Liver (tissue), 9 donors: ENCODE data around the gene TMEM145. TPM values are rescaled to one million over a fixed set of nuclear protein-coding genes. Genes with fewer than 3 reads are reported as not detected.

Source experiments
- DNase-seq: peaks from one replicate; pipeline ENCODE4 v3.0.0-alpha.2; 2017; ENCODE audit warnings: low spot score
- H3K27ac ChIP-seq, 2 donors: one replicate each; pipeline ENCODE4 v1.7.0; 2013; ENCODE audit warnings: inconsistent platforms in 2 of 2, low read length in 2 of 2, control low read depth in 1 of 2, low read depth in 1 of 2, mild to moderate bottlenecking in 1 of 2
- H3K27me3 ChIP-seq, 4 donors: one replicate each; pipeline versions ENCODE4 v1.6.1 to v1.7.0; 2013; ENCODE audit warnings: low read length in 3 of 4, inconsistent platforms in 1 of 4, mild to moderate bottlenecking in 1 of 4, moderate library complexity in 1 of 4; ENCODE audit not compliant: control insufficient read depth in 4 of 4, insufficient read depth in 4 of 4
- H3K36me3 ChIP-seq, 4 donors: one replicate each; pipeline versions ENCODE4 v1.6.1 to v1.7.0; 2013; ENCODE audit warnings: low read length in 3 of 4, mild to moderate bottlenecking in 3 of 4, low read depth in 1 of 4, moderate library complexity in 1 of 4; ENCODE audit not compliant: control insufficient read depth in 4 of 4, insufficient read depth in 3 of 4
- H3K4me1 ChIP-seq, 4 donors: one replicate each; pipeline versions ENCODE4 v1.6.1 to v1.7.0; 2013; ENCODE audit warnings: low read length in 3 of 4, mild to moderate bottlenecking in 3 of 4, moderate library complexity in 1 of 4; ENCODE audit not compliant: control insufficient read depth in 4 of 4, insufficient read depth in 4 of 4
- H3K4me3 ChIP-seq, 3 donors: one replicate each; pipeline versions ENCODE4 v1.6.1 to v1.7.0; 2013; ENCODE audit warnings: low read length in 3 of 3, control low read depth in 1 of 3, low read depth in 1 of 3, mild to moderate bottlenecking in 1 of 3
- H3K9ac ChIP-seq, 2 donors: one replicate each; pipeline ENCODE4 v1.7.0; 2013; ENCODE audit warnings: low read length in 2 of 2, mild to moderate bottlenecking in 2 of 2, moderate library complexity in 2 of 2, control low read depth in 1 of 2, low read depth in 1 of 2
- H3K9me3 ChIP-seq, 4 donors: one replicate each; pipeline versions ENCODE4 v1.6.1 to v1.7.0; 2013; ENCODE audit warnings: low read length in 3 of 4; ENCODE audit not compliant: control insufficient read depth in 4 of 4
- ATF3 ChIP-seq: IDR thresholded peaks from 2 replicates; pipeline ENCODE4 v1.6.1; 2016; ENCODE audit warnings: antibody characterized with exemption
- EGR1 ChIP-seq, 2 donors: IDR thresholded peaks; 2 replicates each; pipeline ENCODE4 v1.6.1; 2016 to 2018; ENCODE audit warnings: antibody characterized with exemption in 2 of 2, low read depth in 2 of 2
- FOXA1 ChIP-seq: IDR thresholded peaks from 2 replicates; pipeline ENCODE4 v1.6.1; 2016; ENCODE audit warnings: antibody characterized with exemption
- FOXA2 ChIP-seq: IDR thresholded peaks from 2 replicates; pipeline ENCODE4 v1.6.1; 2016; ENCODE audit warnings: antibody characterized with exemption
- GABPA ChIP-seq, 2 donors: IDR thresholded peaks in 1 of 2; conservative IDR thresholded peaks in 1 of 2; 2 replicates each; pipeline ENCODE4 v1.6.1; 2016; ENCODE audit warnings: antibody characterized with exemption in 2 of 2, mild to moderate bottlenecking in 1 of 2, moderate library complexity in 1 of 2
- HNF4A ChIP-seq, 2 donors: conservative IDR thresholded peaks; 2 replicates each; pipeline ENCODE4 v1.6.1; 2016; ENCODE audit warnings: antibody characterized with exemption in 2 of 2, mild to moderate bottlenecking in 2 of 2
- HNF4G ChIP-seq: IDR thresholded peaks from 2 replicates; pipeline ENCODE4 v1.6.1; 2016; ENCODE audit warnings: antibody characterized with exemption
- JUND ChIP-seq, 2 donors: IDR thresholded peaks; 2 replicates each; pipeline ENCODE4 v1.6.1; 2016; ENCODE audit warnings: antibody characterized with exemption in 2 of 2
- NR2F2 ChIP-seq: IDR thresholded peaks from 2 replicates; pipeline ENCODE4 v1.6.1; 2016; ENCODE audit warnings: antibody characterized with exemption
- RAD21 ChIP-seq, 2 donors: IDR thresholded peaks; 2 replicates each; pipeline ENCODE4 v1.6.1; 2016; ENCODE audit warnings: antibody characterized with exemption in 2 of 2, mild to moderate bottlenecking in 2 of 2
- RXRA ChIP-seq, 2 donors: IDR thresholded peaks; 2 replicates each; pipeline ENCODE4 v1.6.1; 2017 to 2018; ENCODE audit warnings: antibody characterized with exemption in 2 of 2, mild to moderate bottlenecking in 1 of 2
- SP1 ChIP-seq: IDR thresholded peaks from 2 replicates; pipeline ENCODE4 v1.6.1; 2018; ENCODE audit warnings: antibody characterized with exemption, mild to moderate bottlenecking
- TAF1 ChIP-seq: conservative IDR thresholded peaks from 2 replicates; pipeline ENCODE4 v1.6.1; 2016; ENCODE audit warnings: antibody characterized with exemption, mild to moderate bottlenecking
- YY1 ChIP-seq: IDR thresholded peaks from 2 replicates; pipeline ENCODE4 v1.6.1; 2016; ENCODE audit warnings: antibody characterized with exemption, mild to moderate bottlenecking
- WGBS: extraction: QIAGEN DNeasy Blood & Tissue Kit; methylation state at CpG from one replicate; pipeline ENCODE4 v1.1.7; 2013; 5-methylcytosine and 5-hydroxymethylcytosine counted together
- polyA plus RNA-seq, 2 donors: library from polyadenylated mRNA; stranded (reverse) in 1 of 2; unstranded in 1 of 2; fragments of 200-250 nt in 1 of 2; fragments of >200 nt in 1 of 2; fragmentation: Nextera tagmentation in 1 of 2; extraction: Ambion mirVana in 1 of 2; gene quantifications; one replicate each; pipeline versions ENCODE4 v1.2.1 to v1.2.3, GENCODE V29; 2013 to 2015
- total RNA-seq, 2 donors: library from RNA; depleted of rRNA; stranded (reverse); fragments of >200 nt; gene quantifications; one replicate each; pipeline ENCODE4 v1.2.3, GENCODE V29; 2014
- TF ChIP-seq, protein P1 (sequence below): IDR thresholded peaks from 2 replicates; pipeline ENCODE4 v1.6.1; 2016; ENCODE audit warnings: antibody characterized with exemption, mild to moderate bottlenecking
- TF ChIP-seq, protein P2 (sequence below): fragments of 150-350 bp; IDR thresholded peaks from 2 replicates; pipeline ENCODE4 v1.5.1; 2017; ENCODE audit warnings: improper control_type of control experiment, low read depth, low read length; ENCODE audit not compliant: missing input control
- TF ChIP-seq, protein P3 (sequence below): IDR thresholded peaks from 2 replicates; pipeline ENCODE4 v1.6.1; 2016; ENCODE audit warnings: antibody characterized with exemption
- TF ChIP-seq, protein P4 (sequence below): IDR thresholded peaks from 2 replicates; pipeline ENCODE4 v1.6.1; 2016; ENCODE audit warnings: antibody characterized with exemption
- donor health status: healthy.
- donor health status: healthy.
- donor health status: healthy.
- donor health status: healthy.
- donor health status: healthy.

The TMEM145 gene
- total and polyA plus RNA-seq, 4 donors = 0.02 to 0.08 TPM; not detected in 2

GRCh38 chr19:42268142-42268703 is 44.9 kb upstream of the TMEM145 start:
- no peaks in the 10 kb centered on the region for H3K9me3 ChIP-seq
- WGBS = under 1% methylated on average over 46 of the region's 46 CpGs
- H3K9ac ChIP-seq = peak overlapping the region; percentile 87 to 100
- H3K27me3 ChIP-seq = no peaks in the 10 kb centered on the region
- H3K4me3 ChIP-seq = peak overlapping the region; percentile 48 to 74 (median 49)
- peaks cover 0 to 8% (median 3%) of the 10 kb centered on the region in 4 donors for H3K36me3 ChIP-seq
- no peak for TF ChIP-seq GABPA (IDR thresholded peaks at IDR 0.05 in 1 of 2, conservative IDR thresholded peaks at IDR 0.05 in 1 of 2)
- no peak for TF ChIP-seq SP1
- TF ChIP-seq, protein P1, sequence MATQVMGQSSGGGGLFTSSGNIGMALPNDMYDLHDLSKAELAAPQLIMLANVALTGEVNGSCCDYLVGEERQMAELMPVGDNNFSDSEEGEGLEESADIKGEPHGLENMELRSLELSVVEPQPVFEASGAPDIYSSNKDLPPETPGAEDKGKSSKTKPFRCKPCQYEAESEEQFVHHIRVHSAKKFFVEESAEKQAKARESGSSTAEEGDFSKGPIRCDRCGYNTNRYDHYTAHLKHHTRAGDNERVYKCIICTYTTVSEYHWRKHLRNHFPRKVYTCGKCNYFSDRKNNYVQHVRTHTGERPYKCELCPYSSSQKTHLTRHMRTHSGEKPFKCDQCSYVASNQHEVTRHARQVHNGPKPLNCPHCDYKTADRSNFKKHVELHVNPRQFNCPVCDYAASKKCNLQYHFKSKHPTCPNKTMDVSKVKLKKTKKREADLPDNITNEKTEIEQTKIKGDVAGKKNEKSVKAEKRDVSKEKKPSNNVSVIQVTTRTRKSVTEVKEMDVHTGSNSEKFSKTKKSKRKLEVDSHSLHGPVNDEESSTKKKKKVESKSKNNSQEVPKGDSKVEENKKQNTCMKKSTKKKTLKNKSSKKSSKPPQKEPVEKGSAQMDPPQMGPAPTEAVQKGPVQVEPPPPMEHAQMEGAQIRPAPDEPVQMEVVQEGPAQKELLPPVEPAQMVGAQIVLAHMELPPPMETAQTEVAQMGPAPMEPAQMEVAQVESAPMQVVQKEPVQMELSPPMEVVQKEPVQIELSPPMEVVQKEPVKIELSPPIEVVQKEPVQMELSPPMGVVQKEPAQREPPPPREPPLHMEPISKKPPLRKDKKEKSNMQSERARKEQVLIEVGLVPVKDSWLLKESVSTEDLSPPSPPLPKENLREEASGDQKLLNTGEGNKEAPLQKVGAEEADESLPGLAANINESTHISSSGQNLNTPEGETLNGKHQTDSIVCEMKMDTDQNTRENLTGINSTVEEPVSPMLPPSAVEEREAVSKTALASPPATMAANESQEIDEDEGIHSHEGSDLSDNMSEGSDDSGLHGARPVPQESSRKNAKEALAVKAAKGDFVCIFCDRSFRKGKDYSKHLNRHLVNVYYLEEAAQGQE = peak; percentile 69
- TF ChIP-seq, protein P2, sequence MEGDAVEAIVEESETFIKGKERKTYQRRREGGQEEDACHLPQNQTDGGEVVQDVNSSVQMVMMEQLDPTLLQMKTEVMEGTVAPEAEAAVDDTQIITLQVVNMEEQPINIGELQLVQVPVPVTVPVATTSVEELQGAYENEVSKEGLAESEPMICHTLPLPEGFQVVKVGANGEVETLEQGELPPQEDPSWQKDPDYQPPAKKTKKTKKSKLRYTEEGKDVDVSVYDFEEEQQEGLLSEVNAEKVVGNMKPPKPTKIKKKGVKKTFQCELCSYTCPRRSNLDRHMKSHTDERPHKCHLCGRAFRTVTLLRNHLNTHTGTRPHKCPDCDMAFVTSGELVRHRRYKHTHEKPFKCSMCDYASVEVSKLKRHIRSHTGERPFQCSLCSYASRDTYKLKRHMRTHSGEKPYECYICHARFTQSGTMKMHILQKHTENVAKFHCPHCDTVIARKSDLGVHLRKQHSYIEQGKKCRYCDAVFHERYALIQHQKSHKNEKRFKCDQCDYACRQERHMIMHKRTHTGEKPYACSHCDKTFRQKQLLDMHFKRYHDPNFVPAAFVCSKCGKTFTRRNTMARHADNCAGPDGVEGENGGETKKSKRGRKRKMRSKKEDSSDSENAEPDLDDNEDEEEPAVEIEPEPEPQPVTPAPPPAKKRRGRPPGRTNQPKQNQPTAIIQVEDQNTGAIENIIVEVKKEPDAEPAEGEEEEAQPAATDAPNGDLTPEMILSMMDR = peak; percentile 11
- TF ChIP-seq RXRA (IDR thresholded peaks at IDR 0.05) = peak; percentile 69 to 77
- TF ChIP-seq YY1 = no peak
- TF ChIP-seq EGR1 (IDR thresholded peaks at IDR 0.05; ENCODE audit: low read depth in 2 of 2) = no peak
- TF ChIP-seq, protein P3, sequence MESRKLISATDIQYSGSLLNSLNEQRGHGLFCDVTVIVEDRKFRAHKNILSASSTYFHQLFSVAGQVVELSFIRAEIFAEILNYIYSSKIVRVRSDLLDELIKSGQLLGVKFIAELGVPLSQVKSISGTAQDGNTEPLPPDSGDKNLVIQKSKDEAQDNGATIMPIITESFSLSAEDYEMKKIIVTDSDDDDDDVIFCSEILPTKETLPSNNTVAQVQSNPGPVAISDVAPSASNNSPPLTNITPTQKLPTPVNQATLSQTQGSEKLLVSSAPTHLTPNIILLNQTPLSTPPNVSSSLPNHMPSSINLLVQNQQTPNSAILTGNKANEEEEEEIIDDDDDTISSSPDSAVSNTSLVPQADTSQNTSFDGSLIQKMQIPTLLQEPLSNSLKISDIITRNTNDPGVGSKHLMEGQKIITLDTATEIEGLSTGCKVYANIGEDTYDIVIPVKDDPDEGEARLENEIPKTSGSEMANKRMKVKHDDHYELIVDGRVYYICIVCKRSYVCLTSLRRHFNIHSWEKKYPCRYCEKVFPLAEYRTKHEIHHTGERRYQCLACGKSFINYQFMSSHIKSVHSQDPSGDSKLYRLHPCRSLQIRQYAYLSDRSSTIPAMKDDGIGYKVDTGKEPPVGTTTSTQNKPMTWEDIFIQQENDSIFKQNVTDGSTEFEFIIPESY = no peak
- peak; percentile 55 for TF ChIP-seq FOXA2
- TF ChIP-seq, protein P4, sequence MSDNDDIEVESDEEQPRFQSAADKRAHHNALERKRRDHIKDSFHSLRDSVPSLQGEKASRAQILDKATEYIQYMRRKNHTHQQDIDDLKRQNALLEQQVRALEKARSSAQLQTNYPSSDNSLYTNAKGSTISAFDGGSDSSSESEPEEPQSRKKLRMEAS = peak; percentile 70
- TF ChIP-seq HNF4A (conservative IDR thresholded peaks at IDR 0.05) = peak in 1 of 2 donors; percentile 27
- TF ChIP-seq HNF4G = peak; percentile 22
- peak; percentile 74 for TF ChIP-seq ATF3
- TF ChIP-seq TAF1 = no peak
- no peak for TF ChIP-seq NR2F2
- TF ChIP-seq RAD21 (IDR thresholded peaks at IDR 0.05) = peak in 1 of 2 donors; percentile 12
- peak; percentile 37 for TF ChIP-seq FOXA1
- peak; percentile 97 to 99 for TF ChIP-seq JUND (IDR thresholded peaks at IDR 0.05)
- peaks cover 5 to 19% (median 11%) of the 10 kb centered on the region in 4 donors for H3K4me1 ChIP-seq
- DNase-seq = peak; percentile 98
- peak overlapping the region; percentile 96 to 99 for H3K27ac ChIP-seq
